Activated CD8-positive, alpha-beta memory T cell treated with anti-CD3 and anti-CD28 coated beads for 48 hours (primary cell): ENCODE results near the gene UNC93B1.
"Not testable (repeated sequence)": the region's sequence is repeated elsewhere in the genome, so short reads cannot be mapped to it uniquely, and the experiment has no call there.

Experiments used
- DNase-seq, 3 experiments: peaks; one replicate each; pipeline ENCODE4 v3.0.0-alpha.2; 2020; ENCODE audit warnings: low read depth in 2 of 3, low spot score in 2 of 3

Gene UNC93B1

GRCh38 chr11:68010090-68011041 lies 6.5 kb upstream of the UNC93B1 start, which contains the start of gene ALDH3B1:
TSS of gene ALDH3B1 (plus strand) at chr11:68010327. CDS start at chr11:68015298, 4,971 bp downstream.
- DNase-seq = no peak

GRCh38 chr11:68009391-68010089 lies 5.6 kb upstream of the UNC93B1 start:
- no peak for DNase-seq

- no peak for DNase-seq
Measured at GRCh38 chr11:68008381-68009337, 4.8 kb upstream of the UNC93B1 start.

- no peak for DNase-seq
Measured at GRCh38 chr11:68007498-68008380, 3.8 kb upstream of the UNC93B1 start.

GRCh38 chr11:68006606-68007166 lies 2.8 kb upstream of the UNC93B1 start:
- no peak for DNase-seq

- no peak for DNase-seq
Measured at GRCh38 chr11:68004551-68005335, 846 bp upstream of the UNC93B1 start.

- no peak for DNase-seq
Measured at GRCh38 chr11:68002938-68003845, 705 bp downstream of the UNC93B1 start.

GRCh38 chr11:68002575-68002937 lies 1.3 kb downstream of the UNC93B1 start:
- no peak for DNase-seq

GRCh38 chr11:67999704-68000103 lies 4.2 kb downstream of the UNC93B1 start:
- no peak for DNase-seq

GRCh38 chr11:67999201-67999629 lies 4.7 kb downstream of the UNC93B1 start:
- DNase-seq = no peak

GRCh38 chr11:67998150-67999045 lies 5.5 kb downstream of the UNC93B1 start:
- DNase-seq = no peak

GRCh38 chr11:67997475-67997921 lies 6.4 kb downstream of the UNC93B1 start:
- no peak for DNase-seq

GRCh38 chr11:67996622-67997474 lies 7.0 kb downstream of the UNC93B1 start:
- peak in 1 of 3 experiments; percentile 24 for DNase-seq

GRCh38 chr11:67996051-67996450 lies 7.8 kb downstream of the UNC93B1 start:
- DNase-seq = no peak

GRCh38 chr11:67995579-67995978 lies 8.3 kb downstream of the UNC93B1 start:
- DNase-seq = not testable (repeated sequence)

GRCh38 chr11:67995129-67995528 lies 8.8 kb downstream of the UNC93B1 start:
- not testable (repeated sequence) for DNase-seq
